ENCODE results near the gene KCNIP4. TPM values are rescaled to one million over a fixed set of nuclear protein-coding genes. Genes with fewer than 3 reads are reported as not detected.

The KCNIP4 gene
- total RNA-seq, 4 donors from 2014 or later: 2.5 TPM; not detected in 2

- Histone ChIP-seq H3K9me3 (no peaks in the 10 kb centered on the region), H3K4me3 (no peak overlapping the region), H3K27ac (no peak overlapping the region), H3K27me3 (no peaks in the 10 kb centered on the region), H3K4me1 (no peaks in the 10 kb centered on the region), H3K36me3 (no peaks in the 10 kb centered on the region)
- in situ Hi-C loops (cut with MboI; ENCODE audit: low pct_ligation_motif_present in 1 of 4, low pct_unique_long_range_greater_than_20kb in 1 of 4, low sequenced_read_pairs in 3 of 4) (no loop called here), intact Hi-C loops (cut with DNase I; ENCODE audit: low total_unique reads) (no loop called here)
- WGBS, 2 donors (ENCODE audit: low coverage in 1 of 2): 78 to 81% methylated on average over 4 to 6 of the region's 6 CpGs
- no peak for DNase-seq
- TF ChIP-seq CTCF (IDR thresholded peaks at IDR 0.05) (no peak), EP300 (IDR thresholded peaks at IDR 0.05; ENCODE audit: low read depth) (no peak)
These were observed 752.9 kb downstream of the KCNIP4 start for GRCh38 chr4:21195682-21196081.

- no peak overlapping the region for H3K27ac ChIP-seq
- DNase-seq: no peak
- intact Hi-C loops (cut with DNase I; ENCODE audit: low total_unique reads): no loop called here
- H3K36me3 ChIP-seq: no peaks in the 10 kb centered on the region
- in situ Hi-C loops (cut with MboI; ENCODE audit: low pct_ligation_motif_present in 1 of 4, low pct_unique_long_range_greater_than_20kb in 1 of 4, low sequenced_read_pairs in 3 of 4): no loop called here
- H3K27me3 ChIP-seq: no peaks in the 10 kb centered on the region
- WGBS, 2 donors (ENCODE audit: low coverage in 1 of 2): 77 to 83% methylated on average over 2 of the region's 2 CpGs
- no peak overlapping the region for H3K4me3 ChIP-seq
- no peaks in the 10 kb centered on the region for H3K4me1 ChIP-seq
- H3K9me3 ChIP-seq: no peaks in the 10 kb centered on the region
- TF ChIP-seq POLR2A (IDR thresholded peaks at IDR 0.05) (no peak), EP300 (IDR thresholded peaks at IDR 0.05; ENCODE audit: low read depth) (no peak), POLR2AphosphoS5 (IDR thresholded peaks at IDR 0.05) (no peak), CTCF (IDR thresholded peaks at IDR 0.05) (no peak)
These were observed 756.2 kb downstream of the KCNIP4 start for GRCh38 chr4:21192367-21192766.

GRCh38 chr4:21191317-21191716 is 757.3 kb downstream of the KCNIP4 start:
- Histone ChIP-seq H3K27ac (no peak overlapping the region), H3K4me1 (no peaks in the 10 kb centered on the region), H3K4me3 (no peak overlapping the region), H3K27me3 (no peaks in the 10 kb centered on the region), H3K36me3 (no peaks in the 10 kb centered on the region), H3K9me3 (no peaks in the 10 kb centered on the region)
- in situ Hi-C loops (cut with MboI; ENCODE audit: low pct_ligation_motif_present in 1 of 4, low pct_unique_long_range_greater_than_20kb in 1 of 4, low sequenced_read_pairs in 3 of 4): no loop called here
- no peak for DNase-seq
- TF ChIP-seq CTCF (IDR thresholded peaks at IDR 0.05) (no peak), POLR2A (IDR thresholded peaks at IDR 0.05) (no peak), POLR2AphosphoS5 (IDR thresholded peaks at IDR 0.05) (no peak), EP300 (IDR thresholded peaks at IDR 0.05; ENCODE audit: low read depth) (no peak)
- intact Hi-C loops (cut with DNase I; ENCODE audit: low total_unique reads): no loop called here
- 79 to 81% methylated on average over 6 of the region's 6 CpGs for WGBS, 2 donors (ENCODE audit: low coverage in 1 of 2)

- in situ Hi-C loops (cut with MboI; ENCODE audit: low pct_ligation_motif_present in 1 of 4, low pct_unique_long_range_greater_than_20kb in 1 of 4, low sequenced_read_pairs in 3 of 4): no loop called here
- TF ChIP-seq EP300 (IDR thresholded peaks at IDR 0.05; ENCODE audit: low read depth) (no peak), POLR2AphosphoS5 (IDR thresholded peaks at IDR 0.05) (no peak), POLR2A (IDR thresholded peaks at IDR 0.05) (no peak), CTCF (IDR thresholded peaks at IDR 0.05) (no peak)
- no peaks in the 10 kb centered on the region for H3K4me1 ChIP-seq
- DNase-seq: no peak
- intact Hi-C loops (cut with DNase I; ENCODE audit: low total_unique reads): no loop called here
- no peaks in the 10 kb centered on the region for H3K9me3 ChIP-seq
- no peak overlapping the region for H3K27ac ChIP-seq
- no peaks in the 10 kb centered on the region for H3K27me3 ChIP-seq
- H3K4me3 ChIP-seq: no peak overlapping the region
- 64 to 65% methylated on average over 2 of the region's 2 CpGs for WGBS, 2 donors (ENCODE audit: low coverage in 1 of 2)
- no peaks in the 10 kb centered on the region for H3K36me3 ChIP-seq
These were observed 763.8 kb downstream of the KCNIP4 start for GRCh38 chr4:21184788-21185187.

All from transverse colon (tissue), 4 donors.